GM10248 (cell line): ENCODE results near the gene RUNX1.
A peak's percentile ranks its signal among the peaks of the same experiment; 100 is the strongest.
"Not testable (repeated sequence)": the region's sequence is repeated elsewhere in the genome, so short reads cannot be mapped to it uniquely, and the experiment has no call there.

Experiments used
- CTCF ChIA-PET: fragments of 300-600 bp; sonication (Branson Sonifier 250); formaldehyde crosslinking; extraction: SDS; loops from one replicate; lab custom pipeline; 2021; ENCODE audit warnings: antibody characterized with exemption; lab: Yijun Ruan, JAX
- POLR2A ChIA-PET: fragments of 350-650 bp; sonication (Branson Sonifier 250); formaldehyde crosslinking; extraction: SDS; loops from one replicate; lab custom pipeline; 2020; ENCODE audit warnings: antibody characterized with exemption; lab: Yijun Ruan, JAX
- DNase-seq: peaks from one replicate; pipeline ENCODE4 v3.0.0; 2012; ENCODE audit errors: extremely low spot score
- TF ChIP-seq, protein P1 (sequence below): IDR thresholded peaks from 2 replicates; pipeline ENCODE4 v1.5.1; 2012; ENCODE audit warnings: mild to moderate bottlenecking, low read depth; ENCODE audit errors: extremely low read depth, missing control alignments, control extremely low read depth

Gene RUNX1

DNA sequence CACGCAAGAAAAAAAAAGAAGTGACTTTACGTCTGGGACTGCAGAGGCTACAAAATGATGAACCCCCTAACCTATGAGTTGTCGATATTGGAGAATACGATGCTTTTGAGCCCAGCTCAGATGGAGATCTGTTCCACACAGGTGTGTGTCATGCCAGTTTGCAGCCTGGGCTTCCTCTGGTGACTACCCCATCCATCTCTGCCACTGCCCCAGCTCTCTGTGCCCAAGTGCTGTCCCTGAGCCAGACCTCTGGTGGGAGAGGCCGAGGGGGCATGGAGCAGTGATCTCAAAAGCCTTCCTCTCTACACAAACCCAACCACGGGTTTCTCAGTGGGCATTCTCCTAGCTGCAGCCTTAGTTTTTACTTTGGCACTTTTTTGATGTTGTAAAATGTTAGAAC, 239.3 kb downstream of the RUNX1 start:
- TF ChIP-seq, protein P1, sequence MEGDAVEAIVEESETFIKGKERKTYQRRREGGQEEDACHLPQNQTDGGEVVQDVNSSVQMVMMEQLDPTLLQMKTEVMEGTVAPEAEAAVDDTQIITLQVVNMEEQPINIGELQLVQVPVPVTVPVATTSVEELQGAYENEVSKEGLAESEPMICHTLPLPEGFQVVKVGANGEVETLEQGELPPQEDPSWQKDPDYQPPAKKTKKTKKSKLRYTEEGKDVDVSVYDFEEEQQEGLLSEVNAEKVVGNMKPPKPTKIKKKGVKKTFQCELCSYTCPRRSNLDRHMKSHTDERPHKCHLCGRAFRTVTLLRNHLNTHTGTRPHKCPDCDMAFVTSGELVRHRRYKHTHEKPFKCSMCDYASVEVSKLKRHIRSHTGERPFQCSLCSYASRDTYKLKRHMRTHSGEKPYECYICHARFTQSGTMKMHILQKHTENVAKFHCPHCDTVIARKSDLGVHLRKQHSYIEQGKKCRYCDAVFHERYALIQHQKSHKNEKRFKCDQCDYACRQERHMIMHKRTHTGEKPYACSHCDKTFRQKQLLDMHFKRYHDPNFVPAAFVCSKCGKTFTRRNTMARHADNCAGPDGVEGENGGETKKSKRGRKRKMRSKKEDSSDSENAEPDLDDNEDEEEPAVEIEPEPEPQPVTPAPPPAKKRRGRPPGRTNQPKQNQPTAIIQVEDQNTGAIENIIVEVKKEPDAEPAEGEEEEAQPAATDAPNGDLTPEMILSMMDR, result no peak
- POLR2A ChIA-PET, result no interaction called here
- DNase-seq, result no peak
- CTCF ChIA-PET, result interaction anchor here (1.0 to 2.4 kb wide), 4 partner anchors 8 to 80 kb away, joined by 3 to 11 read pairs (median 5); no protein-coding TSS in a partner anchor

DNA sequence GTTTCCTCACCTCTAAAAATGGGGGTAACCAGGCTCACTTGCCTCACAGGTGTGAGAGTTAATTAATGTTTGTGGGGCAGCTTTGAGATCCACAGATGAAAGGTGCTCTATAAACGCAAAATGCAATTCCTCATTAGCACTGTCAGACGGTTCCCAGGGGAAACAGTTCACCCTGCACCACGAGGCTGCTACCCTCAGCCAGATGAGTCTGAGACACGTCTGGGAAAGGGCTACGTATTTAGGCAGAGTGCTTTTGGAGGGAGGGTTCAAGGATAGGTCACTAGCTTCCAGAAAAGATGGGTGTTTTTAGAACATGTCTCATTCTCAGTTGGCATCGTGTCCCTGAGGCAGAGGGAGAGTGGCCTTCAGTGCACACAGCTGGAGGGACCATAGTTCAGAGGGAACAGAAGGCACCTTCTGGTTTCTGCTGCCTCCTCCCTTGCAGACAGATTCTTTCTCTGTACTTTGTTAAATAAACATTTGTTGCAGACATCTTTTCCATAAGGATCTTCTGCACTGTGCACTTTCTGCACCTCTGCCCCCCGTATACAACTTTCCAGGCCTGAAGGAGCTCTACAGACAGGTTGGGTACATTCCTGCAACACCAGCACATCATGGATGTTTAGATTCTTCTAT, 240.4 kb downstream of the RUNX1 start:
- CTCF ChIA-PET, result interaction anchor here (2.4 kb wide), 1 partner anchor 9 kb away, joined by 11 read pairs; no protein-coding TSS in a partner anchor

DNA sequence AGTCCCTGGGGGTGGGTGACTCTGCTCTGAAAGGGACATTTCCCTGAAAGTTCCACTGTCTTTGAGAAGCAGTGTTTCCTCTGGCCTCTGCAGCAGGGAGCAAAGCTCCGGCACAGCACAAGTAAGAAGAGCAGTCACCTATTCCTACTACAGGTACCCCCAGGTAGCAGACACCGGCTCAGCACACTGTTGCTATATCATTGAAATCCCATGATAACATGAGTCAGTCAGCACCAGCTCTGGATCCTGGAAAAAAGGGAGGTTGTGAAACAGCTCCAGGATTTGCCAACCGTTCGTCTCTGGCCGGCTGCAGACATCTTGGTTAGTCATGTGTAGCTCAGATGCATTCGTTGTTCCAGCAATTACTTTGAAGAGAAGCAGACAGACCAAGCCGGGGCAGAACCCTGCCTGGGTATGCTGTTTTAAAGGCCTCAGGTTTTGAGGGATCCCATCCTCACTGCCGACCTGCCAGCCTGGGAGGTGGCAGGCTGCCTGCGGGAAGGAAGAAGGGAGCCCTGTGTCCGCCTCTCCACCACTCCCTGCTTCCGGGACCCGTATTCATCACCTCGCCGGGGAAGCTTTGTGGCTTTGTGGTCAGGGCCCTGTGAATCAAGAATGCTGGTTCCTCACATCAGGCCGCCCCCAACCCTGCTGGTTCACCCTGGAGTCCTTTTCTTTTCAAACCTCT, 241.1 kb downstream of the RUNX1 start:
- TF ChIP-seq, protein P1, result no peak
- DNase-seq, result peak; percentile 33
- ChIA-PET CTCF (interaction anchor here (1.2 to 2.4 kb wide), 2 partner anchors 10 to 63 kb away, joined by 4 to 11 read pairs; no protein-coding TSS in a partner anchor), POLR2A (no interaction called here)

More for the DNA sequence above, 240.4 kb downstream of the RUNX1 start:
- POLR2A ChIA-PET, result no interaction called here
- TF ChIP-seq, protein P1, result no peak
- no peak for DNase-seq

DNA sequence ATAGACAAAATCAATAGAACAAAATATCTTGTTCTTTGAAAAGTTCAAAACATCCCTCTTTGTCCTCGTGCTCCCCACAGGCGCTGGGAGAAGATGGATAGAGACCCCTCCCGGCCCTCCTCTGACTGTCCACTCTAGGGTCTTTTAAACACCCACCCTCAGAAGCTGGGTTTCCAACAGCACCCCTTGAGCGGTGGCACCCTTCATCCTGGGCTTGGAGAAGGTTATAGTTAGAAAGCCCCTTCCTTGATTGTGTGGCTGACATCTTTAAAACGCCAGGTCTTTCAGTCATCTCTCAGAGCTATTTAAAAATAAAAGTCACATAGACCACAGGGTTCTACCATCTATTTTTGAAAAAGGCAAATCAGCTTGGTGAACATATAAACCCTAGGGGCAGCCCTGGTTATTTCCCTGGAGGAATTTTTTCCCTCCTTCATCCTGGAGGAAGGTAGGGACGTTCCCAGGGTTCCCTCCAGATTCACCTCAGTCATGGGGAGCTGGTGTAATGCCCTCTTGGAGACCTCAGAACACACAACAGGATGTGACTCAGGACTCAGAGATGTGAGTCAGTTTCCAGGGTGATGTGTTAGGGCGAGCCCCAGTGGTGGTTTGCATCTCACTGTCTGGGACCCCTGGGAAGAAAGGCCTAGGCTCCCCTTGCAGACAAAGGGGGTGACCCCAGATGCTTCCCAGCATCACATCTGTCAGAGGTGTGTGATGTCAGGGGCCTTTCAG, 241.8 kb downstream of the RUNX1 start:
- POLR2A ChIA-PET, result no interaction called here
- TF ChIP-seq, protein P1, result no peak
- CTCF ChIA-PET, result interaction anchor here (1.2 to 2.4 kb wide), 2 partner anchors 10 to 62 kb away, joined by 4 to 11 read pairs; no protein-coding TSS in a partner anchor
- DNase-seq, result peak; percentile 62

DNA sequence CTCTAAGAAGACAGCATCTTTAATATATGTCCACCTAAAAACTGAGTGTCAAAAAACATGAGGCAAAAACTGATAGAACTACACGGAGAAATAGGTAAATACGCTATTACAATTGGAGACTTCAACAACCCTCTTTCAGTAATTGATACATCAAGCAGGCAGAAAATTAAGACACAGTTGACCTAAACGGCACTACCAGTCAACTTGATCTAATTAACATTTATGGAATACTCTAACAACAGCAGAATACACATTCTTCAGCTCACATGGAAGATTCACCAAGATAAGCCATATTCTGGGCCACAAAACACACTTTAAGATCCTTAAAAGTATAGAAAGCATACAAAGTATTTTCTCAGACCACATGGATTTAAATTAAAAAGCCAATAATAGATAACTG, 242.7 kb downstream of the RUNX1 start:
- DNase-seq, result no peak
- ChIA-PET CTCF (no interaction called here), POLR2A (no interaction called here)
- TF ChIP-seq, protein P1, result no peak

- ChIA-PET POLR2A (no interaction called here), CTCF (interaction anchor here (1.4 kb wide), 1 partner anchor 20 kb away, joined by 3 read pairs; no protein-coding TSS in a partner anchor)
- no peak for DNase-seq
- TF ChIP-seq, protein P1, result no peak
Observed at GRCh38 chr21:34805157-34805556, 243.9 kb downstream of the RUNX1 start.

- DNase-seq, POLR2A ChIA-PET: not testable (repeated sequence)
- CTCF ChIA-PET, result interaction anchor here (1.4 kb wide), 1 partner anchor 21 kb away, joined by 3 read pairs; no protein-coding TSS in a partner anchor
Observed at GRCh38 chr21:34804584-34804983, 244.5 kb downstream of the RUNX1 start.
